ENCODE results near the gene PIK3R3.

Gene PIK3R3

GRCh38 chr1:46039571-46040052 lies 92.8 kb downstream of the PIK3R3 start:
- H3K9me3 Mint-ChIP-seq: no peaks in the 10 kb centered on the region
- TF ChIP-seq, protein P1, sequence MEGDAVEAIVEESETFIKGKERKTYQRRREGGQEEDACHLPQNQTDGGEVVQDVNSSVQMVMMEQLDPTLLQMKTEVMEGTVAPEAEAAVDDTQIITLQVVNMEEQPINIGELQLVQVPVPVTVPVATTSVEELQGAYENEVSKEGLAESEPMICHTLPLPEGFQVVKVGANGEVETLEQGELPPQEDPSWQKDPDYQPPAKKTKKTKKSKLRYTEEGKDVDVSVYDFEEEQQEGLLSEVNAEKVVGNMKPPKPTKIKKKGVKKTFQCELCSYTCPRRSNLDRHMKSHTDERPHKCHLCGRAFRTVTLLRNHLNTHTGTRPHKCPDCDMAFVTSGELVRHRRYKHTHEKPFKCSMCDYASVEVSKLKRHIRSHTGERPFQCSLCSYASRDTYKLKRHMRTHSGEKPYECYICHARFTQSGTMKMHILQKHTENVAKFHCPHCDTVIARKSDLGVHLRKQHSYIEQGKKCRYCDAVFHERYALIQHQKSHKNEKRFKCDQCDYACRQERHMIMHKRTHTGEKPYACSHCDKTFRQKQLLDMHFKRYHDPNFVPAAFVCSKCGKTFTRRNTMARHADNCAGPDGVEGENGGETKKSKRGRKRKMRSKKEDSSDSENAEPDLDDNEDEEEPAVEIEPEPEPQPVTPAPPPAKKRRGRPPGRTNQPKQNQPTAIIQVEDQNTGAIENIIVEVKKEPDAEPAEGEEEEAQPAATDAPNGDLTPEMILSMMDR (IDR thresholded peaks at IDR 0.05; ENCODE audit: unreplicated experiment in 3 of 3): no peak
- no peaks in the 10 kb centered on the region for H3K27me3 Mint-ChIP-seq (ENCODE audit: low read depth)
- H3K4me1 Mint-ChIP-seq: peaks cover 22% of the 10 kb centered on the region
- H3K36me3 Mint-ChIP-seq (ENCODE audit: low read depth): peaks cover 35% of the 10 kb centered on the region
- no peak overlapping the region for H3K4me3 Mint-ChIP-seq
- H3K27ac Mint-ChIP-seq: no peak overlapping the region

DNA sequence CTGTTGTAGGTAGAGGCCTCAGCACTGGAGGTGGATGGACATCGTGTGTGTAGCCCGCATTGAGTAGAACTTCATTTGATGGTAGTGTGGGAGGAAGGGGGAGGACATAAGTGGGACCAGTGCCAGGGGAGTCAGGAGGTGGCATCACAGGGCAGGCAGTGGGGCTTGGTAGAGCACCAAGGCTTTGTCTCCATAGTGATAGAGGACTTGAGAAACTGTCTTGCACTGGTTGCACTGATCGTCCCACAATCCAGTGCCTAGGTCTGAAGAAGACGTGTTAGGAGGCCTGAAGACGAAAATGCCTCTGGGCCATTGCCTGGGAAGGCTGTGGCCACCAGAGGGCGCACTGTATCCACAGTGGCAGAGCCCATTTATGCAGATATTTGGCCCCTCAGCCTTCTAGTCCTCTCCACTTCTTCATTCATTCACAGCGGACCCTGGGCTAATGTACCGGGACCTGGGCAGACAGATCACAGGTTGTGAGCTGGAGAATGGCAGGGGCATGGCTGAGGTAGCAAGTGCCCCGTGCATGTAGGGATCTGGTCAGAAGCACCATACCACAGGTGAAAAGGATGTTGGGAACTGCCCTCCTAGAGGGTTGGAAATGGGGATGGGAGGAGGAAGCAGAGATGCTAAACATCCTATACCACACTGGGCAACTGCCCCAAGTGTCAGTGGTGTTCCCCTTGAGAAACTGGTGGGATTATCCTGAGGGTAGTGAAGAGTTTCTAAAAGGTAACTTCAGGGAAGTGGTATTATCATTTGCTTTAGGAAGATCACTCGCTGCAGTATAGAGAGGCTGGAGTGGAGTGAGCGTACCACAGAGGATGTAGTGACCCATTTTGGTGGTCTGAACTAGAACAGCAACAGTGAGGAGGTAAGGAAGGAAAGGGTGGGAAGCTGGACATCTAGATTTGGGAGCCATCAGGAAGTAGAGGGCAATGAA lies 95.3 kb downstream of the PIK3R3 start:
- Mint-ChIP-seq H3K36me3 (ENCODE audit: low read depth) (peaks cover 24% of the 10 kb centered on the region), H3K4me1 (peaks cover 6% of the 10 kb centered on the region), H3K27ac (no peak overlapping the region), H3K27me3 (ENCODE audit: low read depth) (no peaks in the 10 kb centered on the region), H3K9me3 (no peaks in the 10 kb centered on the region), H3K4me3 (no peak overlapping the region)
- TF ChIP-seq, protein P1 (IDR thresholded peaks at IDR 0.05; ENCODE audit: unreplicated experiment in 3 of 3): peak; percentile 93 to 97 (median 96)

GRCh38 chr1:46034601-46035516 lies 97.6 kb downstream of the PIK3R3 start:
- Mint-ChIP-seq H3K27ac (no peak overlapping the region), H3K9me3 (no peaks in the 10 kb centered on the region), H3K4me1 (no peaks in the 10 kb centered on the region), H3K27me3 (ENCODE audit: low read depth) (no peaks in the 10 kb centered on the region), H3K4me3 (no peak overlapping the region), H3K36me3 (ENCODE audit: low read depth) (peaks cover 24% of the 10 kb centered on the region)
- TF ChIP-seq, protein P1 (IDR thresholded peaks at IDR 0.05; ENCODE audit: unreplicated experiment in 3 of 3): no peak

GRCh38 chr1:46030876-46031660 lies 101.4 kb downstream of the PIK3R3 start:
- no peak overlapping the region for H3K4me3 Mint-ChIP-seq
- H3K9me3 Mint-ChIP-seq: no peaks in the 10 kb centered on the region
- H3K4me1 Mint-ChIP-seq: no peaks in the 10 kb centered on the region
- H3K27me3 Mint-ChIP-seq (ENCODE audit: low read depth): no peaks in the 10 kb centered on the region
- TF ChIP-seq, protein P1 (IDR thresholded peaks at IDR 0.05; ENCODE audit: unreplicated experiment in 3 of 3): no peak
- H3K27ac Mint-ChIP-seq: no peak overlapping the region
- peaks cover 31% of the 10 kb centered on the region for H3K36me3 Mint-ChIP-seq (ENCODE audit: low read depth)

- no peaks in the 10 kb centered on the region for H3K9me3 Mint-ChIP-seq
- no peak overlapping the region for H3K4me3 Mint-ChIP-seq
- H3K4me1 Mint-ChIP-seq: no peaks in the 10 kb centered on the region
- TF ChIP-seq, protein P1 (IDR thresholded peaks at IDR 0.05; ENCODE audit: unreplicated experiment in 3 of 3): no peak
- H3K36me3 Mint-ChIP-seq (ENCODE audit: low read depth): peaks cover 36% of the 10 kb centered on the region
- no peak overlapping the region for H3K27ac Mint-ChIP-seq
- H3K27me3 Mint-ChIP-seq (ENCODE audit: low read depth): no peaks in the 10 kb centered on the region
These were observed 102.2 kb downstream of the PIK3R3 start for GRCh38 chr1:46030074-46030870.

All from nephron (organoid).